AG09309 (cell line): ENCODE results near the gene AKR1B15.
A peak's percentile ranks its signal among the peaks of the same experiment; 100 is the strongest.
"Not testable (repeated sequence)": the region's sequence is repeated elsewhere in the genome, so short reads cannot be mapped to it uniquely, and the experiment has no call there.

Experiments
- DNase-seq: peaks from one replicate; pipeline ENCODE4 v3.0.0-alpha.2; 2010; ENCODE audit warnings: low read depth
- H3K4me3 ChIP-seq: 2 replicates; pipeline ENCODE4 v1.5.1; 2011; ENCODE audit warnings: mild to moderate bottlenecking, low read depth, low read length, moderate library complexity; ENCODE audit not compliant: control insufficient read depth
- TF ChIP-seq, protein P1 (sequence below): IDR thresholded peaks from 2 replicates; pipeline ENCODE4 v1.5.1; 2011; ENCODE audit warnings: mild to moderate bottlenecking, low read depth, low read length, inconsistent platforms; ENCODE audit not compliant: insufficient read depth, control insufficient read depth; ENCODE audit errors: missing control alignments

AKR1B15 gene

DNA sequence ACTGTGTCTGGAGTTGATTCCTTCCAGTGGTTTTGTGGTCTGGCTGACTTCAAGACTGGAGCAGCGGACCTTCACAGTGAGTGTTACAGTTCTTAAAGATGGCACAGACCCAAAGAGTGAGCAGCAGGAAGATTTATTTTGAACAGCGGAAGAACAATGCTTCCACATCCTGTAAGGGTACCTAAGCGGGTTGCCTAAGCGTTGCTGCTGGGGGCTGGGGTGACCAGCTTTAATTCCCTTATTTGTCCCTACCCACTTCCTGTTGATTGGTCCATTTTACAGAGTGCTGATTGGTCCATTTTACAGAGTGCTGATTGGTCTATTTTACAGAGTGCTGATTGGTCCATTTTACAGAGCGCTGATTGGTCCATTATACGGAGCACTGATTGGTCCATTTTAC, 13.2 kb downstream of the AKR1B15 start:
- DNase-seq = peak; percentile 75
- TF ChIP-seq, protein P1, sequence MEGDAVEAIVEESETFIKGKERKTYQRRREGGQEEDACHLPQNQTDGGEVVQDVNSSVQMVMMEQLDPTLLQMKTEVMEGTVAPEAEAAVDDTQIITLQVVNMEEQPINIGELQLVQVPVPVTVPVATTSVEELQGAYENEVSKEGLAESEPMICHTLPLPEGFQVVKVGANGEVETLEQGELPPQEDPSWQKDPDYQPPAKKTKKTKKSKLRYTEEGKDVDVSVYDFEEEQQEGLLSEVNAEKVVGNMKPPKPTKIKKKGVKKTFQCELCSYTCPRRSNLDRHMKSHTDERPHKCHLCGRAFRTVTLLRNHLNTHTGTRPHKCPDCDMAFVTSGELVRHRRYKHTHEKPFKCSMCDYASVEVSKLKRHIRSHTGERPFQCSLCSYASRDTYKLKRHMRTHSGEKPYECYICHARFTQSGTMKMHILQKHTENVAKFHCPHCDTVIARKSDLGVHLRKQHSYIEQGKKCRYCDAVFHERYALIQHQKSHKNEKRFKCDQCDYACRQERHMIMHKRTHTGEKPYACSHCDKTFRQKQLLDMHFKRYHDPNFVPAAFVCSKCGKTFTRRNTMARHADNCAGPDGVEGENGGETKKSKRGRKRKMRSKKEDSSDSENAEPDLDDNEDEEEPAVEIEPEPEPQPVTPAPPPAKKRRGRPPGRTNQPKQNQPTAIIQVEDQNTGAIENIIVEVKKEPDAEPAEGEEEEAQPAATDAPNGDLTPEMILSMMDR = no peak

DNA sequence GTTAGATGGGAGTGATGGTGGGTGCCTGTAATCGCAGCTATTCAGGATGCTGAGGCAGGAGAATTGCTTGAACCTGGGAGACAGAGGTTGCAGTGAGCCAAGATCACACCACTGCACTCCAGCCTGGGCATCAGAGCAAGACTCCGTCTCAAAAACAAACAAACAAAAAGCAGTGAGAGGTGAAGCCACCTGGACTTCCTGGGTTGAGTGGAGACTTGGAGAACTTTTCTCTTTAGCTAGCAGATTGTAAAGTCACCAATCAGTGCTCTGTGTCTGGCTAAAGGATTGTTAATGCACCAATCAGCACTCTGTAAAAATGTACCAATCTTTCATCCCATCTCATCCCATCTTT, 14.5 kb downstream of the AKR1B15 start:
- not testable (repeated sequence) for H3K4me3 ChIP-seq, DNase-seq

More for the DNA sequence above, 13.2 kb downstream of the AKR1B15 start:
- H3K4me3 ChIP-seq = no peak overlapping the region

DNA sequence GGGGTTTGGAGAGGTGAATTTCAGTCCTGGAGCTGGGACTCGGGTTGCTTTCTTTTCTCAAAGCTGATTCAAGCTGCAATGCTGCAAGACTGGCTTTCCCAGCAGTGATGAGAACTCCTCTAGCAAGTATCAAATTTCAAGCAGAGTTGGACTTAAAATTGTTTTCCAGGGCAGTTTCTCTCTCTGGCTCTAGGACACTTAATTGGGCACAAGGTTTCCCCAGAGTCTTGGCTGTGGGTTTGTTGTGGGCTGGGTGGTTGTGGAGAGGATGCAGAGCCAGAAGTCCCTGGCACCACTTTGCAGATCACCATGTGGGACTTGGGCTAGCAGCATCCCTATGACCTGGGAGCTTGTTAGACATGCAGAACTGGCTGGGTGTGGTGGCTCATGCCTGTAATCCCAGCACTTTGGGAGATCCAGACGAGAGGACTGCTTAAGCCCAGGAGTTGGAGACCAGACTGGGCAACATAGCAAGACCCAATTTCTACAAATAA, 16.8 kb downstream of the AKR1B15 start:
- H3K4me3 ChIP-seq = no peak overlapping the region; the same call in 1 of the 2 replicates
- TF ChIP-seq, protein P1 = no peak
- no peak for DNase-seq

DNA sequence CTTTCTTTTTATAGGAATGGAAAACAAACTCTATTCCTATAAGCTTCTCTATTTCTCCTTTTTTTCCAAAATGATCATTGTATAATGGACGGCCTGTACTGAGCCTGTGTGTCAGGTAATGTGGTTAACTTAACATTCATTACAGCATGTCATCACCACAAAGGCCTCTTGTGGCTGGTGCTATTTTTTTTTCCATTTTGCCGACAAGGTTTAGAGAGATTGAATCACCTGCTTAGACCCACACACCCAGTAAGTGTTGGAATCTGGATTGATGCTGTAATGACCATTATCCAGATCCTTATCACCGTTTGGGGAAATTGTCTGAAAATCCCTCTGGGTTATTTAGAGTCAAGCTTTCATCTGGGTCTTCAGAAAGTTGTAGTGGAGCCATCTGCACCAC, 18.5 kb downstream of the AKR1B15 start:
- no peak overlapping the region for H3K4me3 ChIP-seq
- DNase-seq = no peak
- TF ChIP-seq, protein P1 = no peak

DNA sequence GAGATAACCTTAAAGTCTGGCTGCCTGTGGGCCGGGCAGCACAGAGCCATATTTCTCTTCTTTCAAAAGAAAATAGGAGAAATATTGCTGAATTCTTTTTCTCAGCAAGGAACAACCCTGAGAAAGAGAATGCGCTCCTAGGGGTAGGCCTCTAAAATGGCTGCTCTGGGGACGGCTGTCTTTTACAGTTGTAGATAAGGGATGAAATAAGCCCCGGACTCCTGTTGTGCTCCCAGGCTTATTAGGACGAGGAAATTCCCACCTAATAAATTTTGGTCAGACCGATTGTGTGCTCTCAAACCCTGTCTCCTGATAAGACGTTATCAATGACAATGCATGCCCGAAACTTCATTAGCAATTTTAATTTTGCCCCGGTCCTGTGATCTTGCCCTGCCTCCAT, 21.1 kb downstream of the AKR1B15 start:
- H3K4me3 ChIP-seq, DNase-seq: not testable (repeated sequence)

DNA sequence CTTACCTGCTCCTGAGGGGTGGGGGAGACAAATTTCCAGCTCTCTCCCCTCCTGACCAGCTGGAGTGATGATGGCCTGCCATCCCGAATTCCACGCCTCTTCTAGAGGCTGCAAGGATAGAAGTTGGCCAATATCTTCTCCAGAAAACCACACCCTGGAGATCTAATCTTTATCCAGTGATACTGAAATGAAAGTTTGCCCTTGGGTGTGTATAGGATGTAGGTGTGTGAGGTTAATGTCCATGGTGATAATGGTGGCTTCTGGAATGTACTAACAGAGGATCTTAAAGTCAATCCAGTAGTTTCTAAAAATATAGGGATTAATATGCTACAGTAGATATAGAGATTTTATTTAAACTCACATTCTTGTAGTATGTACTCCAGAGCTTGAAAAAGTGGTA, 22.2 kb downstream of the AKR1B15 start:
- TF ChIP-seq, protein P1 = no peak
- no peak overlapping the region for H3K4me3 ChIP-seq
- DNase-seq = no peak

DNA sequence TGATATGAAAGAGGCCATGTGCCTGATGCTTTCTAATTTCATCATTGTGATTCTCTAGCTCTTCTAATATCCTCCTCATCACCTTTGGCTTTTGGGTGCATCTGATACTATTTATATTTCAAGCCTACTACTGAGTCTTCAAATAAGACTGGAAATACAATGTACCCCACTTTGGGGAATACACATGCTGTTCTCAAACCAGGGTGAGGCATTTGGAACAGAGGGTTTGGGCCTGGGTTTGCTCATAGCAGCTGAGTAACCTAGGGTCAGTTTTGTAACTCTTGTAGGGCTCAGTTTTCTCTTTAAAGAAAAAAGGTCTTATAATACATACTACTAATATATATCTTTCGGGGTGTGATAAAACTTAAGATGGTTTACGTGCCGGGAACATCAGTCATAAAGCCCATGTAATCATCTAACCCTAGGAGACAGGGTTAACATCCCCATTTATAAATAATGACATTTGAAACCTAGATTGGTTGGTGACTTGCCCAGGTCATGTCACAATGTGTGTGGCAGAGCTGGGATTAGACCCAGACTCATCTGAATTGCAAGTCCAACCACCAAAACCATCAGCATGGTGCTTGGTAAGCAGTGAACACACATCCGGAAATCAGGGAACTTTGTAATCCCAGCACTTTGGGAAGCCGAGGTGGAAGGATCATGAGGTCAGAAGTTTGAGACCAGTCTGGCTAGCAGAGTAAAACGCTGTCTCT, 23.0 kb downstream of the AKR1B15 start:
- TF ChIP-seq, protein P1 = no peak
- no peak for DNase-seq

DNA sequence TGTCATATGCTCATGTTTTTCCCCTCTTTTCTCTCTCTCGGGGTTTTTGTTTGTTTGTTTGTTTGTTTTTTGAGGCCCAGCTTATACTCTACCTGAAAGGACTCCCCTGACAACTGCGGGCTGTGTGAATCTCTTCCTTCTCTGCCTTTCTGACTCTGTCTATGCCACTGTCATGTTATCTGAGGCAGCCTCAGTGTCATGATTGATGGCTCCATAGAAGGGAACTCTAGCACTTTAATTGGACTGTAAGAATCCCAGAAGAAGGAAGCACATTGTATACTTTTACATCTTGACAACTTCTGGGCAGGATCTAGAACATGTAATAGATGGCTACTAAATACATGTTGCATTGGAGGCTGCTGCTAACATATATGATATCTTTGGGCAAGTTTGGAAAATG, 25.4 kb downstream of the AKR1B15 start:
- TF ChIP-seq, protein P1 = no peak
- H3K4me3 ChIP-seq = no peak overlapping the region
- no peak for DNase-seq

More for the DNA sequence above, 23.0 kb downstream of the AKR1B15 start:
- H3K4me3 ChIP-seq = no peak overlapping the region
